Astrocyte of the cerebellum (primary cell): ENCODE measurements around the gene RNF113B.

Experiments used
- DNase-seq: peaks from one replicate; pipeline ENCODE4 v3.0.0-alpha.2; 2011; ENCODE audit warnings: low read depth
- H3K4me3 ChIP-seq: 2 replicates; pipeline ENCODE4 v1.5.1; 2011; ENCODE audit warnings: mild to moderate bottlenecking, low read depth, low read length, moderate library complexity
- CTCF ChIP-seq: IDR thresholded peaks from 2 replicates; pipeline ENCODE4 v1.5.1; 2012; ENCODE audit warnings: low read length, low read depth, moderate library complexity, mild to moderate bottlenecking; ENCODE audit errors: missing control alignments
- in situ Hi-C: cut with HindIII; loops from 2 replicates; pipeline ENCODE4 v1.10.0; 2017; ENCODE audit warnings: low sequenced_read_pairs

The RNF113B gene

DNA sequence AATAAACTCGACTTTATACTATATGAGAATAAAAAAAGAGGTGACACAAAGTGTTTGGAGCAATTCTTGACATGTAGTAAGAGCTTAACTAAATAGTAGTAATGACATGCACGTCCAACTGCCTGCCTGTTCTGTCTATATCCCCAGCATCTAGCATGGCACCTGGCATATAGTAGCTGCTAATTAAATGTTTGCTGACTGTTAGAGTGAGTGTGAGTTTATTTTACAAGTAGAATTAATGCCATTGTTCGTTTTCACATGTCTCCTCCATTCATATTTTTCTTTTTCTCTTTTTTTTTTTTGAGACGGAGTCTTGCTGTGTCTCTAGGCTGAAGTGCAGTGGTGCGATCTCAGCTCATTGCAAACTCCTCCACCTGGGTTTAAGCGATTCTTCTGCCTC lies 38.4 kb upstream of the RNF113B start:
- TF ChIP-seq CTCF: no peak
- in situ Hi-C loops: no loop called here
- H3K4me3 ChIP-seq: no peak overlapping the region
- DNase-seq: no peak

DNA sequence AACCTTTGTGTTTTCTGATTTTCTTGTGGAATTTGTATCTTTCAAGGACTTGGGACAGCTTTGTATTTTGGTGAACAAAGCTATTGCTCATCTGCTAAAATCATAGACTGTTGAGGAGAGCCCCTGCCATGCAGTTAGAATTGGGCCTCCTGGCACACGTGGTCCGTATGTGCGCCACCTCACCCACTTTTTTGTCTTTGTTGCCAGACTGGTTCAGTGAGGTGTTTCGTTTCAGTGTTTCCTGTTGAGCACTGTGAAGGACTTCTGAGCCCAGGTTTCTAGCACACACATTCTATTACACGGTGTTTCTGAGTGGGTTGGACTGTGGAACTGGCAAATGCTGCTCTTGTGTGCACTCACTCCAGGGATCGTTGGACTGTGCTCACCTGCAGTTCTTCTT lies 37.6 kb upstream of the RNF113B start:
- DNase-seq: no peak
- TF ChIP-seq CTCF: no peak
- in situ Hi-C loops: no loop called here
- no peak overlapping the region for H3K4me3 ChIP-seq

GRCh38 chr13:98214008-98214643 lies 37.1 kb upstream of the RNF113B start:
- no peak for TF ChIP-seq CTCF
- no peak overlapping the region for H3K4me3 ChIP-seq
- in situ Hi-C loops: no loop called here
- DNase-seq: no peak

GRCh38 chr13:98213354-98213753 lies 36.3 kb upstream of the RNF113B start:
- in situ Hi-C loops: no loop called here
- DNase-seq: no peak
- no peak for TF ChIP-seq CTCF
- H3K4me3 ChIP-seq: no peak overlapping the region

DNA sequence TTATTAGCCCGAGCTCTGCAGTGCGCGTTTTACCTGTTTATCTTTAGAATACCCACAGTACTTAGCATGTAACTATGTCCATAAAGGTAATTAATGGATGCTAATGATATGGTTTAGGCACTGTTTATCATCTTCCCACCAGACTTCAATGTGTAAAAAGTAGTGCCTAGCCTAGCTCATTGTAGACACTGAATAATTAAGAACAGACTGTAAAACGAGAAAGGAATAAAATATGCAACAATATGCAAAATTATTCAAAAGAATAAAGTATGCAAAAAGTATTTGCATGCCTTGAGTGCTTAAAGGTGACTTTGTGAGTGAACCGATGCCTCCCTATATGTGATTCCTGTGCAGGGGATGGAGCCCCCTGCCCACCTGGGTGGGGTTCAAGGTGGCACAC lies 35.7 kb upstream of the RNF113B start:
- in situ Hi-C loops: no loop called here
- no peak for TF ChIP-seq CTCF
- H3K4me3 ChIP-seq: no peak overlapping the region
- DNase-seq: no peak

- no peak for TF ChIP-seq CTCF
- no peak overlapping the region for H3K4me3 ChIP-seq
- DNase-seq: no peak
- in situ Hi-C loops: no loop called here
Observed at GRCh38 chr13:98208606-98209005, 31.5 kb upstream of the RNF113B start.
